ENCODE results near the gene COL8A1.
A peak's percentile ranks its signal among the peaks of the same experiment; 100 is the strongest.
"Not testable (repeated sequence)": the region's sequence is repeated elsewhere in the genome, so short reads cannot be mapped to it uniquely, and the experiment has no call there.

The COL8A1 gene

GRCh38 chr3:99817047-99817436 is 178.6 kb downstream of the COL8A1 start:
- DNase-seq, result no peak

GRCh38 chr3:99817437-99818240 is 179.2 kb downstream of the COL8A1 start, which contains the start of gene CMSS1:
CMSS1 (plus strand) TSS chr3:99817862.
- DNase-seq, result peak; percentile 82

GRCh38 chr3:99818818-99819217 is 180.4 kb downstream of the COL8A1 start:
- DNase-seq, result no peak

GRCh38 chr3:99823723-99824711 is 185.6 kb downstream of the COL8A1 start:
- no peak for DNase-seq

GRCh38 chr3:99825004-99825640 is 186.7 kb downstream of the COL8A1 start:
- peak; percentile 16 for DNase-seq

GRCh38 chr3:99829844-99830243 is 191.4 kb downstream of the COL8A1 start:
- DNase-seq, result no peak

GRCh38 chr3:99833617-99834205 is 195.3 kb downstream of the COL8A1 start:
- DNase-seq, result no peak

GRCh38 chr3:99834211-99834957 is 196.0 kb downstream of the COL8A1 start:
- no peak for DNase-seq

- no peak for DNase-seq
Measured at GRCh38 chr3:99836681-99837080, 198.3 kb downstream of the COL8A1 start.

GRCh38 chr3:99837715-99838114 is 199.3 kb downstream of the COL8A1 start:
- DNase-seq, result no peak

- no peak for DNase-seq
Measured at GRCh38 chr3:99838755-99839154, 200.4 kb downstream of the COL8A1 start.

GRCh38 chr3:99839613-99840012 is 201.2 kb downstream of the COL8A1 start:
- DNase-seq, result no peak

- not testable (repeated sequence) for DNase-seq
Measured at GRCh38 chr3:99841949-99842348, 203.6 kb downstream of the COL8A1 start.

- peak; percentile 71 for DNase-seq
Measured at GRCh38 chr3:99842826-99843589, 204.6 kb downstream of the COL8A1 start.

GRCh38 chr3:99843590-99844258 is 205.3 kb downstream of the COL8A1 start:
- DNase-seq, result peak; percentile 60

- no peak for DNase-seq
Measured at GRCh38 chr3:99845331-99845730, 206.9 kb downstream of the COL8A1 start.

GRCh38 chr3:99845999-99846398 is 207.6 kb downstream of the COL8A1 start:
- DNase-seq, result no peak

- DNase-seq, result no peak
Measured at GRCh38 chr3:99846477-99847160, 208.2 kb downstream of the COL8A1 start.

- DNase-seq, result no peak
Measured at GRCh38 chr3:99848433-99848832, 210.0 kb downstream of the COL8A1 start.

Measured in NCI-H446 treated with DMSO at 0.1 percent for 48 hours (cell line).